ENCODE results near the gene PLA2G7.
A peak's percentile ranks its signal among the peaks of the same experiment; 100 is the strongest.
"Not testable (repeated sequence)": the region's sequence is repeated elsewhere in the genome, so short reads cannot be mapped to it uniquely, and the experiment has no call there.

Gene PLA2G7

GRCh38 chr6:46734867-46735719 is at the start of gene PLA2G7:
TSS of gene PLA2G7 (minus strand) at chr6:46735375. CDS start at chr6:46722891, 12,484 bp downstream.
- peak in 1 of 2 donors; percentile 2 for DNase-seq

GRCh38 chr6:46784535-46784934 is 49.4 kb upstream of the PLA2G7 start:
- DNase-seq: no peak

- peak; percentile 14 to 28 for DNase-seq
Observed at GRCh38 chr6:46781478-46782378, 46.6 kb upstream of the PLA2G7 start.

DNA sequence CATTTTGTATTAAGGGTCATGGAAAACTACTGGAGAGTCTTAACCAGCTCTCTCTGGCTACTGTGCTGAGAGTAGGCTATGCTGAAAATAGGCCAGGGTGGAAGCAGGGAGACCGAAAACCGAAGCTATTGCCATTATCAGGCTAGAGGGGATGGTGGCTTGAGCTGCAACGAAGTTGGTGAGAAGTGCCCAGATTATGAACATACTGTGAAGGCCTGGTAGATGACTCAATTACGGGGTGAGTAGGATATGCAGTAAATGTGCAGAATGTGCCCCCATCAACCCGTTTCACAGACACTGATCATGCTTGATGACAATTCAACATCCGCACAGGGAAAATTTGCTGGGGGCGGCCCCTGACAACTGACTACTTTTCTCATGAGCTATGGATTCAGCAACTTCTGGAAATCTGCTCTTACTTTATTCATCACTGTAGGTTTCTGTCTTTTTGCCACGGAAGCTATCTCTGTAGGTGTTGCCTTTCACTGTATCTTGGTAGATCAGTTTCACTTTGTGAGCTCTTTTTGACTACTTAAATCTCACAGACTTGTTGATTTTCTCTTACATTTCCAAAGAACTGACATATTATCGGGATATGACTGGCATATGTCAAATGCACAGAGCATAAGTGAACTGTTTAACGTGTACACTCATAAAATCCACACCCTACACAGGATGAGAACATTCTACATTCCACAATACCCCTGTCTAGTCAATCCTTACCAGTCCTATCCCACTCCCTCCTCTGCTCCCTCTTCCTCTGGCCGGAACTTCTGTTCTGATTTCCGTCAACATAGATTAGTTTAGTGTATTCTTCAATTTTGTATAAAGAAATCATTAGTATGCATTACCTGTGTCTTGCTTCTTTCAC is 42.5 kb upstream of the PLA2G7 start:
- no peak for DNase-seq

GRCh38 chr6:46776070-46776712 is 41.0 kb upstream of the PLA2G7 start:
- DNase-seq: no peak

DNA sequence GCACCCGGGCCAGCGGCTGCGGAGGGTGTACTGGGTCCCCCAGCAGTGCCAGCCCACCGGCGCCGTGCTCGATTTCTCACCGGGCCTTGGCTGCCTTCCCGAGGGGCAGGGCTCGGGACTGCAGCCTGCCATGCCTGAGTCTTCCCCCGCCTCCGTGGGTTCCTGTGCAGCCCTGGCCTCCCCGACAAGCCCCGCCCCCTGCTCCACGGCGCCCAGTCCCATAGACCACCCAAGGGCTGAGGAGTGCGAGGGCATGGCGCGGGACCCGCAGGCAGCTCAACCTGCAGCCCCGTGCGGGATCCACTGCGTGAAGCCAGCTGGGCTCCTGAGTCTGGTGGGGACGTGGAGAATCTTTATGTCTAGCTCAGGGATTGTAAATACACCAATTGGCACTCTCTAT is 39.6 kb upstream of the PLA2G7 start:
- DNase-seq: not testable (repeated sequence)

GRCh38 chr6:46773201-46773855 is 38.2 kb upstream of the PLA2G7 start:
- no peak for DNase-seq

DNA sequence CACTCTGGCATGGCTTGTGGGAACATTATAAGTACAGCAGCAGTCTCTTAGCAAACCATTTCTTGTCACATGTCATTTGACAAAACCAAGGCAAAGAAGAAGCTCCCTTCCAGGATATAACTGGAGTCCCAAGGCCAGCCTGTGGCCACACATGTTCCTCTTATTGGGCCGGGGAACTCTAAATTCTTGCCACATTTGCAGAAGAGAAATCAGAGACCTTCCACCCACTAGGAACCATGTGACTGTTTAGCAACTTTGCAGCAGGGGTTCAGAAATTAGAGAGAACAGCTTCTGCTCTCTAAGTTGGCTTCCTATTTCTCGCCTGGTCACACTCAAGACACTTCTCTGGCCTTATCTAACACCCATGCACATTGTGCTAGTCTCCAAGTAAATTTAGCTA is 37.6 kb upstream of the PLA2G7 start:
- peak; percentile 12 to 67 for DNase-seq

- no peak for DNase-seq
Observed at GRCh38 chr6:46772016-46772415, 36.8 kb upstream of the PLA2G7 start.

DNA sequence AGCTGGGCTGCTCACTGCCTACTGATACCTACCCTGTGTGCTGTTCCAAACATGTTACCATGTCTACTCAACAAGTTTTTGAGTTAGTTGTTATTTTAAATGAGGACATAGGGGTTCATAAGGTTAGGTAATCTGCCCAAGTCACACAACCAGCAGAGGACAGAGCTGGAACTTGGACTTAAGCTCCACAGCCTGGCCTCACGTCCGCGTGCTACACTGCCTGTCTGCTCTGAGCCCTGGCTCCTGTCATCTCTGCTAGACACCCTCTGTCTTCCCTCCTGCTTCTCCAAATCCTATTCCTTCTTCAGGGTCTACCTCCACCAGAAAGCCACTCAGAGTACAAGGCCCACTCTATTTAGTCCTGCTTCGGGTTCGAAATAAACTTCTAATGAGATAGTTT is 29.8 kb upstream of the PLA2G7 start:
- no peak for DNase-seq

DNA sequence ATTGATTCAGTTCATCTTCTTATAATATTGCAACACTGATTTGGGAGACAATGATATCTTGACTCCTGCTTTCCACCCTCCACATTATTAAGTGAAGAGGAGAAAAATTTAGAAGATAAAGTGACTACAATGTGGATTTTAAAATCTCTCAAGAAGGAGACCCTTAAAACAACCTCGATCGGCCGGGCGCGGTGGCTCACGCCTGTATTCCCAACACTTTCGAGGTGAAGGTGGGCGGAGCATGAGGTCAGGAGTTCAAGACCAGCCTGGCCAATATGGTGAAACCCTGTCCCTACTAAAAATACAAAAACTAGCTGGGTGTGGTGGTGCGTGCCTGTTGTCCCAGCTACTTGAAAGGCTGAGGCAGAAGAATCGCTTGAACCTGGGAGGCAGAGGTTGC is 29.1 kb upstream of the PLA2G7 start:
- DNase-seq: not testable (repeated sequence)

- DNase-seq: no peak
Observed at GRCh38 chr6:46763466-46763865, 28.3 kb upstream of the PLA2G7 start.

GRCh38 chr6:46760925-46761324 is 25.8 kb upstream of the PLA2G7 start:
- no peak for DNase-seq

DNA sequence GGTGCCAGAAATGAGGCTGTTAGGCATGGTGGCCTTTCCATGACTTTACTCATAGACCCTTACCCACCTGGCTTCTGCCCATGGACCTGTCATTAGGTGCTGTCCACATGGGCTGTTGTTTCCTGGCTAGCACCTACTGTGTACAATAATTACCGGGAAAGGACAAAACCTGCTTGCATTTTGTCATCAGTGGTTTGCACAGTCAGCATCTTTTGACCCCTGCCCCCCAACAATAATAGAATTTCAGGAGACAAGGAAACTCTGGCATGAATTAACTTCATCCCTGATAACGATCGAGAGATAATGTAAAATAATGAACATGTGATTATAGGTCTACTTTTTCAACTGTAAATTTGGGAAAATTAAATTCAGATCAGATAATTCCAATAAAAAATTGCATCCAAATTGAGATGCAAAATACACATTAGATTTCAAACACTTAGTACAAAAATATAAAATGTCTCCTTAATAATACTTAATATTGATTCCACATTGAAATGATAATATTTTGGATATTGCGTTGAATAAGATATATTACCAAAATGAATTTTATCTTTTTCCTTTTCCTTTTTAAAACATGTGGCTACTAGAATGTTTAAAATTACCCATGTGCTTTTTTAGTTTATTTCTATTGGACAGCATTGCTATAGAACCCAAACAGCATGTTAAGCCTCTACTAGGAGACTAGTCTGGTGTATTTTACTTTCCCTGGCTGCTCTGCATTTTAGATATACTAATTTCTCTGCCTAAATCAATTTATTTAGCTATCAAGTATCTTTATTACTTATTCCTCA is 24.0 kb upstream of the PLA2G7 start:
- DNase-seq: no peak

- DNase-seq: no peak
Observed at GRCh38 chr6:46757214-46757596, 22.0 kb upstream of the PLA2G7 start.

DNA sequence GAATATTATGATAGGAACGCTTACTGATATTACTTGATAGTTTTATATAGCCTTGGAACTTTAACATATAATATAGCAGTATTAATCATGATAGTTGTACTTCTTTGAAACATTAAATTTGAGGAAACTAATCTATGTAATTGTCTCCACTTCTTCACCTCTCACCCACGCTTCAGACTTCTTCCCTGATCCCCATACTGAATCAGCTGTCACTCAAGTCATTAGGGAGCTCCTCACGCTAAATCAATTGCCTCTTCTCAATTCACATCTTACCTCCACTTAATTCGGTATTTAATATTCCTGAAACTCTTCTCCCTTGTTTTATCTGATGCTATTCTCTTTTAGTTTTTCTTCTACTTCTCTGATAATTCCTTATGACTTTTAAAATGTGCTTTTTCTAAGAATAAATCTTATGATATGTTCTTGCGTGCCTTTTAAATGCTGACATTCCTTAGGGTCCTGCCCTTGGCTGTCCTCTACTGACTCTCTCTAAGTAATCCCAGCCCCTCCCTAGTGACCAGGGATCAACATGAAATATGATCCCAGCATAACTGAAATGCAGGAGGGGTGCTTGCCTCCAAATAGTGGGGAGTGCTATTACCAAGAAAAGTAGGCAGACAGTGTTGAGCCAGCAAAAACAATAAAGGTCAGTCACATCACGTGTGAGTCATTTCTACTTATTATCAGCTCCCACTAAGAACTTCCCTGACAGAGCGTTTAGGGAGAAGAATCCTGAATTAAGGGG is 21.5 kb upstream of the PLA2G7 start:
- DNase-seq: no peak

GRCh38 chr6:46755865-46756264 is 20.7 kb upstream of the PLA2G7 start:
- DNase-seq: no peak

GRCh38 chr6:46751658-46752057 is 16.5 kb upstream of the PLA2G7 start:
- no peak for DNase-seq

DNA sequence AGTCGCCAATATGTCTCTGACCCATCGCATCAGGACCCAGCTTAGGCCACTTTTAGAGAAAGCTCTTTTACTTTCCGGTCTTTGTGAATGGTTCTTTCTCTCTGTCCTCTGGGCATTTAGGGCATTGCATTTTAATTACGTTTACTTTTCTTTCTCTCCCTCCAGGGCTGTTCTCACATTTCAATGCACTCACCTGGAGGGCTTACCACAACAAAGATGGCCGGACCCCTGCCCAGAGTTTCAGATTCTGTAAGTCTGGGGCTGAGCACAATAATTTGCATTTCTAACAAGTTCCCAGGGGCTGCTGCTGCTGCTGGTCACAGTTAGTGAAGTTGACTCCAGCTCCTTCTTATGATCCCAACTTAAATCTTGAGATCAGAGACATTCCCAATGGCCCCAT is 14.6 kb upstream of the PLA2G7 start:
- no peak for DNase-seq

- DNase-seq: no peak
Observed at GRCh38 chr6:46748940-46749503, 13.8 kb upstream of the PLA2G7 start.

Data from CD4-positive, alpha-beta T cell treated with Interleukin-1 beta for 1 hour (primary cell).